GM08714 (cell line): ENCODE measurements around the gene WNT3.

Source experiments
- H3K4me3 ChIP-seq: fragments of 200-500 bp; sonication (Bioruptor generic); 2 replicates; pipeline ENCODE4 v1.5.1; 2014; ENCODE audit warnings: mild to moderate bottlenecking, low read length, inconsistent platforms
- ZNF274 ChIP-seq: IDR thresholded peaks from 2 replicates; pipeline ENCODE4 v1.6.1; 2012; ENCODE audit warnings: mild to moderate bottlenecking, low read depth, low read length

The WNT3 gene

DNA sequence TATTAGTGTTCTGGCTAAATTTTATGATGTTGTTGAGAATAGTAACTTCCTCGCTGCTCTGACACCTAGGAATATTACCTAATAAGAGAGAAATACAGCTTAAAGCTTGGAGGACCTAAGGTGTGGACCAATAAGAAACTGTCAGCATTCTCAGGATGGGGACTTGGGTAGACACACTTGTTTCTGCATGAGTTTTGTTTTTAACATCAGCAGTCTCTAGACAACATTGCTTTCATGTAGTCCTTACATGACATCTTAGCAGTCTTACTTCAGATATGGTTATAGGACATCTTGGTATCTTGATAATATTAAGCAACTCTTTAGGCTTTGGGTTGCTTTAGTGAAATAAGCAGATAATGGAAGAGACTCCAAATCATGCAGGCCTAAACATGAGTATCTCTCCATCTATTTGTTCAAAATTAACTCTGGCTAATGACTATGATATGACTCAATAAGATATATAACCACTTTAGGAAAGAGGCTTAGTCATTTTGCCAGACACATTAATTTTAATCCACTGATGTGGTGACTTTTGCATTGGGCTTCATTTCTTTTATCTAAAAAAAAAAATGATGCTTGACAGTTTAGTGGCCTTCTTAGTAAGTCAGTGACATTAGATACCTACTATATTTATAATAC is 84.5 kb downstream of the WNT3 start:
- H3K4me3 ChIP-seq, result no peak overlapping the region
- TF ChIP-seq ZNF274, result no peak

GRCh38 chr17:46732754-46733398 is 85.6 kb downstream of the WNT3 start:
- no peak for TF ChIP-seq ZNF274

GRCh38 chr17:46732160-46732559 is 86.3 kb downstream of the WNT3 start:
- TF ChIP-seq ZNF274, result no peak
- H3K4me3 ChIP-seq, result no peak overlapping the region

More at GRCh38 chr17:46732754-46733398, 85.6 kb downstream of the WNT3 start:
- H3K4me3 ChIP-seq, result no peak overlapping the region

- no peak for TF ChIP-seq ZNF274
- H3K4me3 ChIP-seq, result no peak overlapping the region
Observed at GRCh38 chr17:46730679-46731078, 87.8 kb downstream of the WNT3 start.

- TF ChIP-seq ZNF274, result no peak
- no peak overlapping the region for H3K4me3 ChIP-seq
Observed at GRCh38 chr17:46730026-46730425, 88.5 kb downstream of the WNT3 start.

DNA sequence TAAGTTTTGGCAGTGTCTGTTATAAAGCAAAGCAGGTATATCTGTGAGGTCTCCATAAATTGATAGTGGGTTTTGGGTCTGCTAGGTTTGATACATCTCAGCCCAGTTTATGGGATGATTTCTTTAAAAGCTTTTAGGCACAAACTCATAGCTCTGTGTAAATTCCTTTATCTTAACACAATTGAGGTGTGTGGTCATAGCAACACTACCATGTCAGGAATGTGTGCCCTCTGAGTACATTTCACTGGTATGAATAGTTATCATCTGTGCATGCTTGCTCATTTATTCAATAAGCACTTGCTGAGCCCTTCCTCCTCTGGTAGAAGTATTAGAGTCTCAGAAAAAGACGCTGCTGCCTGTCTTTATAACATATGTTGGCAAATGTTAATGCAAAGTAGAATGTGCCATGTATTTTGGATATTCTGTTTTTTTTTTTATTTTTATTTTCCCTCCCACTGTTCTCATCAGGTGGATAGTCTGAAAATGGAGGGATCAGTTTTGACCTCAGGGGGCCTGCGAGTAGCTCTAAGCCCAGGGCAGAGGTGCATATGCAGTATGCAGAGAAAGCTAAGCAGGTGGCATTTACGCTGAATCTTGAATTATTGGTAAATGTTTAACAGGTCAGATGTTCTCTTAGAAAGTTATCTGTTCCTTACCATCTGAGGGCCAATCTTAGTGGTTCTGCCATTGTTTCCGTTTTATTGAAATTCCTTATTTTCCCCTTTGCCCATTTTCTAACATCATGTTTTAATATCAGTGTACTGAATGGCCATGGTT is 90.7 kb downstream of the WNT3 start:
- TF ChIP-seq ZNF274, result no peak
- no peak overlapping the region for H3K4me3 ChIP-seq

DNA sequence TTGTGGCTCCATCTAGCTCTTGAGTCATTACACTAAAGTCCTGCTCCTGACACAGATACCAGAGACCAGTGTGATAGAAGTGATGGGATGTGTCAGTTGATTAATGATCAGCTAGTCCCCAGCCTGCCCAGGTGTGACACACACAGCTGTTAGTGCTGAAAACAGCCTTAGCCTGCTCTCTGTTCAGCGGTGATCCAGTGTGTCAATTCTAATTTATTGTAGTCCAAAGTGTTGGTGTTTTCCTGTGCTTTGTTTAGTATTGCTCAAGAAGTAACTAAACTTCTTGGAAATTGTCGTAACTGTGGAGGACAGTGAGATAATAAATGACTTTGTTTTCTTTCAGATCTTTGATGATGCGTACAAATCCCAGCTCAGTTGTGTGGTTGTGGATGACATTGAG is 92.3 kb downstream of the WNT3 start:
- no peak overlapping the region for H3K4me3 ChIP-seq
- no peak for TF ChIP-seq ZNF274

DNA sequence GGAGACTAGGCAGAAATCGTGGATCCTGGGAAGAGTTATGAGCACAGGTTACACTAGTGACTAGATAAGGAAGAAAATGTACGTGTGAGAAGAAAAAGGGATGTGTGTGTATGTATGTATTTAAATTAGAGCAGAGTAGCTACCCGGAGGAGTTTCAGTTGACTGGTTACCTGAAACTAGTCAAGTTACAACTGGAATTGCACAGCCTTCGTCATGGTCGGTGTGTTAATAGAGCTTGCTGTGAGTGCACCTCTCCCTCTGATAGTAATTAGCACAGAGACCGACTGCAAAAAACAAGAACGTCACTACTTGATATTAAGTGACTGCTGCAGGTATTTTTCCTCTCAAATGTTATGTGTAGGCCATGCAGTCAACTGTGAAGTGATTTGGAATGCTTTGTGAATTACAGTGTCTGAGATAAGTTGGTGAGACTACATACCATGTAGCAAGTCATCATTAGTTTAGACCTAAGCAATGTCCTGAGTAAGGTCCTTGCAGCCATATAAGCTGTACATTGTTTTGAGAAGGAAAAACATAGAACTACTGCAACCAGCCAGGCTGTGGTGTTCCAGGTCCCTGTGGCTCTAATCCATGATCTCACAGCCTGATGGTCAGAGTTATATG is 95.7 kb downstream of the WNT3 start:
- no peak for TF ChIP-seq ZNF274
- no peak overlapping the region for H3K4me3 ChIP-seq

GRCh38 chr17:46720408-46720807 is 98.1 kb downstream of the WNT3 start:
- no peak for TF ChIP-seq ZNF274
- H3K4me3 ChIP-seq, result no peak overlapping the region

GRCh38 chr17:46719891-46720290 is 98.6 kb downstream of the WNT3 start:
- no peak overlapping the region for H3K4me3 ChIP-seq
- no peak for TF ChIP-seq ZNF274

GRCh38 chr17:46717999-46718398 is 100.5 kb downstream of the WNT3 start:
- no peak for TF ChIP-seq ZNF274
- no peak overlapping the region for H3K4me3 ChIP-seq
